Stimulated activated CD4-positive, alpha-beta T cell treated with anti-CD3 and anti-CD28 coated beads, Interleukin-4, amount 100 ng/mL, for 48 hours (primary cell): ENCODE data around the gene CELF4.

Source experiments
- DNase-seq, 2 donors: peaks; one replicate each; pipeline ENCODE4 v3.0.0-alpha.2; 2020; ENCODE audit warnings: low read depth in 2 of 2

Gene CELF4

GRCh38 chr18:37442477-37442876 is 123.1 kb downstream of the CELF4 start:
- no peak for DNase-seq

- DNase-seq = no peak
These were observed 123.8 kb downstream of the CELF4 start for GRCh38 chr18:37441821-37442220.

- no peak for DNase-seq
These were observed 125.4 kb downstream of the CELF4 start for GRCh38 chr18:37440206-37440605.

GRCh38 chr18:37438417-37439180 is 127.0 kb downstream of the CELF4 start:
- no peak for DNase-seq

GRCh38 chr18:37435996-37436395 is 129.6 kb downstream of the CELF4 start:
- DNase-seq = no peak

GRCh38 chr18:37435150-37435867 is 130.3 kb downstream of the CELF4 start:
- no peak for DNase-seq

- DNase-seq = no peak
These were observed 131.3 kb downstream of the CELF4 start for GRCh38 chr18:37434161-37434860.

- DNase-seq = no peak
These were observed 133.0 kb downstream of the CELF4 start for GRCh38 chr18:37432436-37433195.

- DNase-seq = no peak
These were observed 135.1 kb downstream of the CELF4 start for GRCh38 chr18:37430357-37431076.

- DNase-seq = no peak
These were observed 135.8 kb downstream of the CELF4 start for GRCh38 chr18:37429791-37430190.

- no peak for DNase-seq
These were observed 137.2 kb downstream of the CELF4 start for GRCh38 chr18:37428288-37428974.

- no peak for DNase-seq
These were observed 139.0 kb downstream of the CELF4 start for GRCh38 chr18:37426586-37426985.

GRCh38 chr18:37425222-37425621 is 140.4 kb downstream of the CELF4 start:
- no peak for DNase-seq

GRCh38 chr18:37424507-37424906 is 141.1 kb downstream of the CELF4 start:
- no peak for DNase-seq

- DNase-seq = no peak
These were observed 143.0 kb downstream of the CELF4 start for GRCh38 chr18:37422596-37422995.

GRCh38 chr18:37422116-37422515 is 143.5 kb downstream of the CELF4 start:
- no peak for DNase-seq

GRCh38 chr18:37421341-37422077 is 144.1 kb downstream of the CELF4 start:
- no peak for DNase-seq

- no peak for DNase-seq
These were observed 145.2 kb downstream of the CELF4 start for GRCh38 chr18:37420315-37420880.

GRCh38 chr18:37419866-37420265 is 145.7 kb downstream of the CELF4 start:
- DNase-seq = no peak

GRCh38 chr18:37419315-37419714 is 146.3 kb downstream of the CELF4 start:
- DNase-seq = no peak
